GM12892 (cell line): ENCODE data around the gene LACTBL1.

Source experiments
- POLR2A ChIP-seq: IDR thresholded peaks from 2 replicates; pipeline ENCODE4 v1.6.1; 2011; ENCODE audit warnings: low read depth, low read length, control low read depth
- POLR2AphosphoS5 ChIP-seq: IDR thresholded peaks from 2 replicates; pipeline ENCODE4 v1.6.1; 2011; ENCODE audit warnings: low read depth, low read length, control low read depth
- TAF1 ChIP-seq: IDR thresholded peaks from 2 replicates; pipeline ENCODE4 v1.6.1; 2011; ENCODE audit warnings: low read depth, mild to moderate bottlenecking, control low read depth, low read length, borderline replicate concordance

DNA sequence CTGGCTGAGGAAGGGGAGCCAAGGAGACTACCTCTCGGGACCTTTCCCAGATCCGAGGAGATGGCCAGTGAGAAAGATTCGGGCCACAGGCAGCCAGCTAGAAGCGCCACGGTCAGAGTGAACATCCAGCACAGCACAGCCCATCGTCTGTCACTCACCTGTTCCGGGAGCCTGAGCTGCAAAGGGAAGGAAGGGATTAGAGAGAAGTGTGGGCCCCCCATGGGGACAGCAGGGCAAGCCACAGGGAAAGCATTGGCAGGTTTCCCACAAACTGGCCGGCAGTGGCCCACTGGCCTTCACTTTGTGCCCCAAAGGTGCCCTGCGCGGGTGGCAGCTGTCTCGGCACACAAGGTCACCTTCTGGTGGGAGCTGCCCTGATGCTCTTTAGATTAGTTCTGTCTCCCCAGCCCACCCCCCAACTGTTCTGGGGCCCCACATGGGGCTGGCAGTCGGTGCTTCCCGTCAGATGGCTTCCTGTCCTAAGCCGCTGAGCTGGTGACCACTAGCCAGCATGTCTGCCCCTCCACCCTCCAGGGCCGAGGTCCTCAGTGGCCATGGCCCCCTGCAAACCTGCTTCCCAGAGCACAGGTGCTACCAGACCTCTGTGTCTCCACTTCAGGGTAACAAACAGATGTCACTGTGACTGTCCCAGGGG is 56.7 kb downstream of the LACTBL1 start:
- TF ChIP-seq POLR2A (no peak), POLR2AphosphoS5 (no peak), TAF1 (no peak)
